Central memory CD8-positive, alpha-beta T cell (primary cell): Measurements from ENCODE around the gene LEF1.

ENCODE experiments used
- ATAC-seq: fragments of 150-1000 bp; cut with Tn5 transposase; replicated peaks from 2 replicates; pipeline ENCODE4 v1.10.0; 2022; ENCODE audit warnings: mild to moderate bottlenecking, moderate FRiP score, moderate number of reproducible peaks; ENCODE audit not compliant: poor library complexity, severe bottlenecking; ENCODE audit errors: extremely low read depth
- DNase-seq, 2 donors: peaks; one replicate each; pipeline ENCODE4 v3.0.0; 2021; ENCODE audit warnings: low spot score in 2 of 2
- H3K27ac Mint-ChIP-seq: one replicate; pipeline ENCODE4 v1.8.0; 2022; ENCODE audit warnings: low read depth, mild to moderate bottlenecking, moderate library complexity, mixed read lengths
- H3K27me3 Mint-ChIP-seq: one replicate; pipeline ENCODE4 v1.8.0; 2022; ENCODE audit warnings: mixed read lengths
- H3K36me3 Mint-ChIP-seq: one replicate; pipeline ENCODE4 v1.8.0; 2022; ENCODE audit warnings: mild to moderate bottlenecking, moderate library complexity, mixed read lengths; ENCODE audit not compliant: insufficient read depth
- H3K4me1 Mint-ChIP-seq: one replicate; pipeline ENCODE4 v1.8.0; 2022; ENCODE audit warnings: mixed read lengths
- H3K4me3 Mint-ChIP-seq: one replicate; pipeline ENCODE4 v1.8.0; 2022; ENCODE audit warnings: mild to moderate bottlenecking, moderate library complexity, mixed read lengths
- H3K9me3 Mint-ChIP-seq: one replicate; pipeline ENCODE4 v1.8.0; 2022; ENCODE audit warnings: mixed read lengths

LEF1 gene

GRCh38 chr4:108003982-108004515 is 164.7 kb downstream of the LEF1 start:
- Mint-ChIP-seq H3K27me3 (no peaks in the 10 kb centered on the region), H3K9me3 (no peaks in the 10 kb centered on the region), H3K4me1 (peaks cover 30% of the 10 kb centered on the region), H3K36me3 (peaks cover 3% of the 10 kb centered on the region), H3K4me3 (no peak overlapping the region), H3K27ac (no peak overlapping the region)
- DNase-seq (no peak), ATAC-seq (no peak)

DNA sequence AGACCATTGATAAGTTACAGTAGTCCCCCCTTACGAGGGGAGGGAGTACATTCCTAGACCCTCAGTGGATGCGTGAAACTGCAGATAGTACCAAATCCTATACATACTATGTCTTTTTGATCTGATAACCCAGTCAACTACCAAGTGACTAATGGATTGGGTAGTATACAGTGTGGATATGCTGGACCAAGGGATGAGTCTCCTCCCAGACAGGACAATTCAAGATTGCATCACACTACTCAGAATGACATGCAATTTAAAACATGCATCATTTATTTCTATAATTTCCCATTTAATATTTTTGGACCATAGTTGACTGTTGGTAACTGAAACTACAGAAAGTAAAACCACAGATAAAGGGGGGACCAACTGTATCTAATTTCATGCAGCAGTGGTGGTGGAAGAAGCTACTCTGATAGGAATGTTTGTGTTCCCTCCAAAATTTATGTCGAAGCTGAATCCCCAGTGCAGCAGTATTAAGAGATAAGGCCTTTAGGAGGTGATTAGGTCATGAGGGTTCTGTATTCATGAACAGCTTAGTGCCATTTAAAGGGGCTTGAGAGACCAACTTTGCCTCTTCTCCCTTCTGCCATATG is 167.1 kb downstream of the LEF1 start:
- no peaks in the 10 kb centered on the region for H3K9me3 Mint-ChIP-seq
- H3K4me3 Mint-ChIP-seq, result no peak overlapping the region
- ATAC-seq (no peak), DNase-seq (no peak)
- H3K36me3 Mint-ChIP-seq, result peaks cover 7% of the 10 kb centered on the region
- no peaks in the 10 kb centered on the region for H3K27me3 Mint-ChIP-seq
- no peak overlapping the region for H3K27ac Mint-ChIP-seq
- H3K4me1 Mint-ChIP-seq, result peaks cover 38% of the 10 kb centered on the region

- H3K27me3 Mint-ChIP-seq, result no peaks in the 10 kb centered on the region
- peaks cover 37% of the 10 kb centered on the region for H3K4me1 Mint-ChIP-seq
- H3K36me3 Mint-ChIP-seq, result peaks cover 7% of the 10 kb centered on the region
- no peak overlapping the region for H3K4me3 Mint-ChIP-seq
- DNase-seq (no peak), ATAC-seq (no peak)
- no peaks in the 10 kb centered on the region for H3K9me3 Mint-ChIP-seq
- no peak overlapping the region for H3K27ac Mint-ChIP-seq
These were observed 168.7 kb downstream of the LEF1 start for GRCh38 chr4:107999932-108000539.

DNA sequence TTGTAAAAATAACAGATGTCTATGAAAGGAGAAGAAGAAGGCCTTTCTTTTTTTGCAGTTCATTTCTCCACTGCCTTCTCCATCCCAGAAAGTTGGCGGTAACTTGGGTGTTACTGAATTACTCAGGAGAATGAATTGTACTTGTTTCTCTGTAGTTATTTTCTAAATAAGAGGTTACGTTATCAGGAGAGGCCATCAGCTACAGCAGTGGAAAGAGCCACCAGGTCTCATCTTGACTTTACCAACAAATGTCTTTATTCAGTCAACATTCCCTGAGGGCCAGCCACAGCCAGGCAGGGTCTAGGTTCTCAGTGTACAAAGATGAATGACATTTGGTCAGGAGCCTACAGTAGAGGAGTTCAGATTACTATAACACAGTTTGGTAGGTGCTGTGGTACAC is 170.9 kb downstream of the LEF1 start:
- Mint-ChIP-seq H3K4me3 (no peak overlapping the region), H3K27ac (no peak overlapping the region), H3K9me3 (no peaks in the 10 kb centered on the region), H3K27me3 (no peaks in the 10 kb centered on the region), H3K4me1 (peaks cover 37% of the 10 kb centered on the region), H3K36me3 (peaks cover 7% of the 10 kb centered on the region)
- no peak for DNase-seq
- ATAC-seq, result no peak
